Measurements from ENCODE around the gene NSD1.

DNA sequence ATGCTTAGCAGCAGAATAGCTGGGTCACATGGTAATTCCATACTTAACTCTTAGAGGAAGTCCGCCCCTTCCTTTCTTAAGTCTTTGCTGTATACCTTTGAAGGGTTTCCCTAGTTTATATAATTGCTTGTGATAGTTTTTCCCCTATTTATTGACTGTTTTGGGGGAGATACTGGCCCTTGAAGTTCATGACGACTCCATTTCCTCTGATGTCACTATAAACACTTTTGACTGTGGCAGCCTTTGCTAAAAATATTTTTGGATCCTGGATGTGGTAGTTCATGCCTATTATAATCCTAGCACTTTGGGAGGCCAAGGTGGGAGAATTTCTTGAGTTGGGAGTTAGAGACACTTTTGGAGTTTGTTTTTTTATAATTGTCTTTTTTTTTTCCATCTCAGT lies 38.4 kb downstream of the NSD1 start:
- TF ChIP-seq, protein P1, sequence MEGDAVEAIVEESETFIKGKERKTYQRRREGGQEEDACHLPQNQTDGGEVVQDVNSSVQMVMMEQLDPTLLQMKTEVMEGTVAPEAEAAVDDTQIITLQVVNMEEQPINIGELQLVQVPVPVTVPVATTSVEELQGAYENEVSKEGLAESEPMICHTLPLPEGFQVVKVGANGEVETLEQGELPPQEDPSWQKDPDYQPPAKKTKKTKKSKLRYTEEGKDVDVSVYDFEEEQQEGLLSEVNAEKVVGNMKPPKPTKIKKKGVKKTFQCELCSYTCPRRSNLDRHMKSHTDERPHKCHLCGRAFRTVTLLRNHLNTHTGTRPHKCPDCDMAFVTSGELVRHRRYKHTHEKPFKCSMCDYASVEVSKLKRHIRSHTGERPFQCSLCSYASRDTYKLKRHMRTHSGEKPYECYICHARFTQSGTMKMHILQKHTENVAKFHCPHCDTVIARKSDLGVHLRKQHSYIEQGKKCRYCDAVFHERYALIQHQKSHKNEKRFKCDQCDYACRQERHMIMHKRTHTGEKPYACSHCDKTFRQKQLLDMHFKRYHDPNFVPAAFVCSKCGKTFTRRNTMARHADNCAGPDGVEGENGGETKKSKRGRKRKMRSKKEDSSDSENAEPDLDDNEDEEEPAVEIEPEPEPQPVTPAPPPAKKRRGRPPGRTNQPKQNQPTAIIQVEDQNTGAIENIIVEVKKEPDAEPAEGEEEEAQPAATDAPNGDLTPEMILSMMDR (IDR thresholded peaks at IDR 0.05), result no peak
- no peak for TF ChIP-seq EP300 (IDR thresholded peaks at IDR 0.05)
- no peak for TF ChIP-seq POLR2AphosphoS5 (IDR thresholded peaks at IDR 0.05)

Data from gastroesophageal sphincter (tissue), 3 donors.